HG02943 (cell line): ENCODE data around the gene ATP8A2.

Experiments
- ATAC-seq: cut with Tn5 transposase; IDR thresholded peaks from one replicate; pipeline ENCODE4 v1.9.1; 2021; ENCODE audit warnings: mild to moderate bottlenecking, low read depth, moderate library complexity; ENCODE audit not compliant: unreplicated experiment

ATP8A2 gene

DNA sequence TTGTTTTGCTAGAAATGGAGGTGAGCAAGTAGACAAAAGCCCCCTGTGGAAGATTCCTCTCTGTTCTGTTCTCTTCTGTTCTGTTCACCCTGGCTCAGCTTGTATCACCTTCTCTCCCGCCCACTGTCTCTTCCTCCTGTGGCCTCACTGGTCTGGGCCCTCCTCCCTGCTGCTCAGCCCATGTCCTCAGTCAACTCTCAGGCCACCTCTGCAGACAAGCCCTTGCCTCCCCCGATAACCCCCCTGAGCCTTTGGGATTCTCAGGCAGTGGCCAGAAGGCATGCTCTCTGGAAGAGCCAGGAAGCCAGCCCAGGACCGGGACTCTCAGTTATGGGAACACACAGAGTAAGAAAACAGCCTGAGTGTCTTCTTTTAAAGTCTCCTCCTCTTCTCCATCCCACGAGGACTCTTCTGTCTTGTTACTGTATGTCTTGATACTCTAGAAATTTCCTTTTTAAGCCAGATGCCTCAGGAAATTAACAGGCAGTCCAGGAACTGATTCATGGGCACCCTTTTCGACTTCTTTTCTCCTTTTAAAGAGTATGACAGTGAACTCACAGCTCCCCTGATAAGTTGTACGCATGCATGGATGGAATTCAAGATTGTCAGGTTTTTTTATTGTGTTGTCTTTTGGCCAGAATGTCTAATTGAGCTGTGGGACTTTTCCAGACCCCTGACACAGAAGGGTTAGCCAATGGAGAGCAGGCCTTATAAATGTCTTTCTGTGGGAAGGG is 646.3 kb downstream of the ATP8A2 start:
- no peak for ATAC-seq

DNA sequence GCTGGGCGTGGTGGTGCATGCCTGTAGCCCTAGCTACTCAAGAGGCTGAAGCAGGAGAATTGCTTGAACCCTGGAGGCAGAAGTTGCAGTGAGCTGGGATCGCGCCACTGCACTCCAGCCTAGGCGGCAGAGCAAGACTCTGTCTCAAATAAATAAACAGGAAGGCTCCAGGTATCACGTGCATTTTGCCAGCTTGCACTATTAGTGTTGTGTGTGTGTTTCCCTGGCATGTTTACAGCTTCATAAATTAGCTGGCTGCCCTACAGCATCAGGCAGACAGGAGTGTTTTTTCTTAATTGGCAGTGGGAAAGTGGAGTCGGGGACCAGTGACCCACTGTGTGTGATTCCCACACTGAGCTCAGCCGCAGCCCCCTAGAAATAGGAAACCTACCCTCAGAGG is 647.5 kb downstream of the ATP8A2 start:
- no peak for ATAC-seq

DNA sequence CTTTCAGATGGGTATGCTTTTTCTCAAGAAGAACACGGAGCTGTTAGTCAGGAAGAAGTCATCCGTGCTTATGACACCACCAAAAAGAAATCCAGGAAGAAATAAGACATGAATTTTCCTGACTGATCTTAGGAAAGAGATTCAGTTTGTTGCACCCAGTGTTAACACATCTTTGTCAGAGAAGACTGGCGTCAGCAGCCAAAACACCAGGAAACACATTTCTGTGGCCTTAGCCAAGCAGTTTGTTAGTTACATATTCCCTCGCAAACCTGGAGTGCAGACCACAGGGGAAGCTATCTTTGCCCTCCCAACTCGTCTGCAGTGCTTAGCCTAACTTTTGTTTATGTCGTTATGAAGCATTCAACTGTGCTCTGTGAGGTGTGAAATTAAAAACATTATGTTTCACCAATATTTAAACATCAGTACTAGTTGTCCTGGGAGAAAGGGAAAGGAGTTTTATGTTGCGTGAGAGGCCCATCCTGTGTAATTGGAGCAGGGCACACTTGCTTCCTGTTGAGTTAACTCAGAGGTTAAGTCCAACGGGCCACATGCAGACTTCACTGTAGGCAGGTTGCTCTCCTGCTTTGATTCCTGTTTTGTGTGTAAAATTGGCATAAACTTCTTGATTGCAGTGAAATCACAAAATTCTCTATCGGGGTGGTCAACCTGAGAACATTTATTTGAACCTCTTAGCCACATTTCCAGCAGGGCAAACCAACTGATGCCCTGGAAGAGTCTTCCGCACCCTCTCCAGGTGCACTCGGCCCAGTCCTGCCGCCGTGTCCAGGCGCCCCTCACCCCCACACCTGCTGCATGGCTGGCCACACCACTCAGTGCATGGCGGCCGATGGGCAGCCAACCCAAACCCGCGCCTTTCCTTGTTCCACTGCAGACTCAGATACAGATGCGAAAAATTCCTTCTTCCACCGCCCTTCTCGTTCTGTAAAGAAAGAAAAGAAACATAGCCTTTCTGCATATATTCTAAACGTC is 648.4 kb downstream of the ATP8A2 start:
- ATAC-seq, result no peak

DNA sequence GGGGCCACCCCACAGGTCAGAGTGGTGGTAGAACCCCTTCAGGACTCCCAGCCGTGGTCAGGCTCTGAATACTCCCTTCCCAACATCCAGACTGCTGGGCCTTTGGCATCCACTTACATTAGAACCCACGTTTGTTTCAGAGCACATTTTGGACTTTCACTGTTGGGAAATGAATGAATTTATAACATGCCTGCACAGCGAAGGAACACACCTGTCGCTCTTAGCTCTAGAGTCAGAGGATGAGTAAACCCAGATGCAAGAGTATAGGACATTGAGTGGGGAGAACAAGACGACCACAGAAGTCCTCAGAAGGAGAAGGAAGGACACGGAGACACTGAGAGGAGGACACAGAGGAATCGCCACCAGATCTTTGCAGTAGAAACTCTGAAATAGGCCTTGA is 649.1 kb downstream of the ATP8A2 start:
- ATAC-seq, result no peak

DNA sequence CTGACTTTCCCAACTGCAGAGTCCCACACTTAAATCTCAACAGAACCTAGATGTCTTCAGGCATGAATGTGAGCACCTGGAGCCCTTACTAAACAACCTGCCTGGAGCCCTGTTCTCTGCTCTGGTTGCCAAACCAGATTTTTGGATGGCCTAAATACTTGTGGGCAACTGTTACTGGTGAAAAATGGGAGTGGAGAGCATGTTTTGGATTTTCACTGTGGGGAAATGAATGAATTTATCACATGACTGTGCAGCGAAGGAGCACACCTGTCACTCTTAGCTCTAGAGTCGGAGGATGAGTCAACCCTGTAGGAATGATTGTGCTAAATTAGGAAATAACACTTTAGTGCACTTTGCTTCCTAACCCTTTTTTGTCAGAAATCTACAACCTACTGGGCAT is 649.7 kb downstream of the ATP8A2 start:
- ATAC-seq, result no peak

DNA sequence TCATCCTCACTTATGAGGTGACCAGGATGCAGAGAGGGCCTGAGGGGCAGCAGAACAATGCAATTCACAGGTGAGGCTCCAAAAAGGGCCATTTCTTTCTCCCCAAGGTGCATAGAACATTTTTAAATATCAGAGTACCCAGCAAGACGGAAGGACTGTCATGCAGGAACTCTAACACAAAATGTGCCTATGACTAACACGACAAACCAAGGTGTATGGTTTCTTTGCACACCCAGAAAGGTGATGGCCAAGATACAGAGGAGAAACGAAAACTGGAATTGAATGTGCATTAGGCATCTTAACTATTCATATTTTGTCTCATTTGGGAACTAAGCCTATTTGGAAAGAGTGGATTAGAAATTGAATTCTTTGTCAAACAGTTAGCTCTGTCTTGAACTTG is 650.2 kb downstream of the ATP8A2 start:
- no peak for ATAC-seq

DNA sequence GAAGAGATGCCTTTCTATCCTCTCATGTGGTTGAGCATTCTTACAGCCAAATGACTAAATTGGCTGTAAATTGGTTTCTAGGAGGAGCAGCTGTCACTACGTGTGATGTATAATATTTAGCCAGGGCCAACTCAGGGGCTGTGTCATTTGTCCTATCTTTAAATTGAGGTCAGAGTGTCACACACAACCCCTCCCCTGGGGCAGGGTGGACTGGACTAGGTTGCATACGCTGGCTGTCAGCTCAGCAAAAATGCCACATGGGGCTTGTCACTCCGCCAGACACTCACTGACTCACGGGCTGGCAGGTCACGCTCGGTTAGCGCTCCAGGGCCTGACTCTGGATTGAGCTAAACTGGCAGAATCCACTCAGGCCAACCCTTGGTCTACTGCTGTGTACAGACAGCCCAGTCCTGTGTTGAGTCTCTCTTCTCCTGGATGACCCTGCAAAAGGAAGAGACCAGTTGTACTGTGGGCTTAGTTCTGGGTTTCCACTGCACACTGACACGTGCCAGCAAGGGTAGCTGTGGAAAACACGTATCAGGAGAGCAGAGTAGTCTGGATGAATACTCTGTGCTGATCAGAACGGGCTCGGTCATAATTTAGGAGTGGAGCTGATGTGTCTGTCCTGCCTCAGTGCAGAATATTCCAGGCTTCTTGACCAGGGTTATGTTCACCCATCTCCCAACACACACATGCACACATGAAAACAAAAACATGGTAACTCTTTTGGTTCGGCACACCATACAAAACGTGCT is 650.9 kb downstream of the ATP8A2 start:
- no peak for ATAC-seq

DNA sequence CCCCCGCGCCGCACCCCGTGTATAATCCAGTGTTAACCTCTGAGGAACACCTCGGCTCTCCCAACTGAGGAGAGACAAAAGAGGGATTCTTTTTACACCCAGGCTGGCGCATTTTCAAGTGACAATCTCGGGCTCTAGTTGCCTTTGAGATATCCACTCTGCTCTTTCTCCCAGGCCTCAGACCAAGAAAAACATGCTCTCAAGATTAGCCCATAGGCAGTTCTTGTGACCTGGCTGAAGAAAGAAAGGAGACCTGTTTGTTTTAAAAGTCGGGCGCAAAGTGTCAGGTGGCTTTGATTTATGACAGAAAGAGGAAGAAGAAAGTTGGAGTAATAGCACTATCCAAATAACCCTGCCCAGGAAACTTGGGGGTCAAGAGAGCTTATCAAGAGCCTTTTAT is 652.8 kb downstream of the ATP8A2 start:
- no peak for ATAC-seq

DNA sequence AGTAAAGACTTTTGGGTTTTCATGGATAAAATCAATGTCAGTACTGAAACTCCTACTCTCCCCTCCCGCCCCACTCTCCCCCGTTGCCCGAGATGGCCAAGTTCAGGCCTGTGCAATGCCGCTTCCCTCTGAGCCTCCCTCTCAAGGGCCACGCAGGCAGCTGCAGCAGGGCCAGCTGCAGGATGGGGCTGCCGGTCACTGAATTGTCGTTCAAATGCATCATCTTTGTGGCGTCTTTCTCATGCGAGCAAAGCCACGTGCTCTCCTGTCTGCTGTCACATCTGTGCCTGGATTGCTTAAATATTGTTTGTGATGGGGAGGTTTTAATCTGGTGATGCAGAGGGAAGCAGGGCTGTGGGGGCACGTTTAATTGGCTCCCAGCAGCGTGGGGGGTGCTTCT is 653.4 kb downstream of the ATP8A2 start:
- no peak for ATAC-seq

DNA sequence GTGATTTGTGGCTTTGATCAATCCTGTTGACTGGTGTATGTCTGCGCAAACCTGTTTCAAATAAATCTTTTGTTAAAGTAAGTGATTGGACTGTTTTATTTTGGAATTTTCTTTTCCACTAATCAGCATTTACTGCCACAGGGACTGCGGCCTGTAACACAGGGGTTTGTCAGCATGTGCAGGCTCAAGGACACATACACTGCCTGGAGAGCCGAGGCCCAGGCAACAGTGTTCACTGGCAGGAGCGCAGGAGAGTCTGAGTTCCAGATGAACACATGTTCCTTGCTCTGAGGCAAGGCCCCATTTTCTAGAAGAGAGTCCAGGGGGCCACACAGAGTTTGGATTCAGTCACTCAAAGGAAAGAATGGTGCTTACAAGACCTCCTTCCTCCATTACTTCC is 654.0 kb downstream of the ATP8A2 start:
- no peak for ATAC-seq

DNA sequence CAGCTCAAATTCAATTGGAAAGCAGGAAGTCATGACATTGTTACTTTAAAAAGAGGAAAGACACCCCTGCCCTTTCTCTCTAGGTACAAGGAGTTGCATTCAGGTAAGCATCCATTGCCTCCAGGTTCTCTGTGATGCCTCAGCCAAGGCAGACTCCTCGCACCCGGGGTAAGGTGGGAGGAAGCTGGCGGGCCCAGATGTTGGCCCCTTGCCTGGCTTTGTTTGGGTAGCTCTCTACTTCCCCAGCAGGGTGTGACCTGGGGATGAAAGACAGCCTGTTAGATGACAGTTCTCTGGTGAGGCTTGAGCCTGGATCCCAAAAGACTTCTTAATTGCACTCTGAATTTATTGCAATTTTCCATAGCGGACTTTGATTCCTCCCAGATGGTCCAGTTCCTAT is 654.4 kb downstream of the ATP8A2 start:
- no peak for ATAC-seq

DNA sequence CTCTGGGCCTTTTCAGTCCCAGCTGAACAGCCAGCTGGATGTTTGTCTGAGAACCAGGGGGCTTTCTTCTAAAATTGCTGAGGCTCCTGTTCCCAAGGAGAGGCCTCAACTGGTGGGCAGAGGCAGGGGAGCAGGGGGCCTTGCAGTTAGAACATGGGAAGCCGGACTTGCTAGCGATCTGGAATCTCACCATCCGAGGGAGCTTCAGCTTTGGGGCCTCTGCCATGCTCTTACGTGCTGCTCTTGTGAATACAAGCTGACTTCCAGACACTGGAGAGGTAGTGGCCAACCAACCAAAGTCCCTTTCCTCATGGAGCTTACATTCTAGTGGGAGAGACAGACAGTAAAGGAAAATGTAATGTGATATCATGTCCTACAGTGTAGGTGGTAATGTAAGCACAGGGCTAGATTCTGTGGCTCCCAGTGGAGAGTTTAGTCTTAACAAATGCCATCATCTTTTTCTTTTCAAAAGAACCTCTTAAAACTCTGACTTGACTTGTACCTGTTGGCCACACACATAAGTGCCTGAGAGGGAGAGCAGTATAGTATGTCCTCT is 657.9 kb downstream of the ATP8A2 start:
- no peak for ATAC-seq

DNA sequence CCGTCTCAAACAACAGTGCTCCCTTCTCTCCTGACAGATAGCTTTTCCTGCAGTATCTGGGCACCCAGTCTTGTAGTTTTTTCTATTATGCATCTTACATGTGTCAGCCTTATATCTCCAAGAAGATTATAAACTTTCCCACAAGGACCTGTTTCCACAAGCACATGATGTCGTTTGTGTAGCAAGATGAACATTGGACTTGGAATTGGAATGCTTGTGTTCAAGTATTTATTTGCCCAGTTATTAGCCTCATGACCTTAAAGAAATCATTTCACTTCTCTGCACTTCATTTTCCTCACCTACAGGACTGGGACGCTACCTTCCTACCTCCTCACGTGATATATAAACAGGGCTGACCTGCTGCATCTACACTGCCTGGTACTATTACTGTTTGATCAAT is 658.6 kb downstream of the ATP8A2 start:
- ATAC-seq, result no peak

DNA sequence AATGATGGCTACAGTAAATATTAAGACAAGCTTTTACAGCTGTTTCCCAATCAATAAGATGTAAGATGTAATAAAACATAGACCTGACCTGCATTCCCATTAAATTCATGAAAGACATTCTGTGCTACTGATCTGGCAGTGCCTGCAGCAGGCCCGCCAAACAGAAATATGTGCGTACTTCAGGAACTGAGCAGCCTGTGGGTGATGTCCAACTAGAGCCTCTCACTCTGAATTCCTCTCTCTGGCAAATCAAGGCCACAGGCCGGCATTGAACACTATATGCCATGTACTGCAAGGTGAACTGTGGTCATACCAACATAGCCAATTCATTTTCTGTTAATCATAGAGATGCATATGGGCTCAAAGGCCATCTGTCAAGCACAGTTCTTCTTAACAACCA is 662.2 kb downstream of the ATP8A2 start:
- ATAC-seq, result no peak

DNA sequence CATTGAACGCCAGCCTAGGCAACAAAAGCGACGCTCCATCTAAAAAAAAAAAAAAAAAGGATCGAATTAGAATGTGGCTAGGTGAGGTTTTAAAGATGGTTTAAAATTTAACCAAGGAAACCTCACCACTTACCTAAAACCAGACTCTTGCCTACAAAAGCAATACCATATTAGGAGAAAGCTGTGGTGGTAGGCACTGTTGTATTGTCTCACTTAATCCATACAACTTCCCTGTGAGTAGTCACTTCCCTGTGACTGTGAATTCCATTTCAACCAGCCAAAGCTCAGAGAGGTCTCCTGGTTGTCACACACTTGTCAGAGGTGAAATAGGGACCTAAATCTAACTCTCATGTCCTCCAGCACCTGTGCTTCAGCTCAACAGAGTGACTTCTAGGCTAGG is 664.6 kb downstream of the ATP8A2 start:
- no peak for ATAC-seq

DNA sequence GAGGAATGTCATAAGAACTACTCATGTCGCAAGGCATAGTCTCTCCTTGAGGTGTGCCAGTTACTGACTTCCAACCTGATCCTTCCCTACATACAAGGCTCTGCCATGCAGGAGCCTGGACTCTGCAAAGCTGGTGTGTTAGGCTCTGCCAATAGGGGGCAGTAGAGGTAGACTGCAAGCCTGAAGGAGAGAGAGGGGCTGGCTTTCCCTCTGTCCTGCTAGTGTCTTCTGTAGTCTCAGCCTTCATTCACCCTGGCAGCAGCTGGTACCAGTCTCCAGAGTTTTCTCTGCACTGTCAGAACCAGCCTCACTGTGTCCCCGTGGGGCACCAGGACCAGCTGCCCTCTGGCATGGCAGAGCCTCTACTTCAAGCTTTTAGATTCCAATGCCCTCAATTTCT is 665.5 kb downstream of the ATP8A2 start:
- no peak for ATAC-seq

DNA sequence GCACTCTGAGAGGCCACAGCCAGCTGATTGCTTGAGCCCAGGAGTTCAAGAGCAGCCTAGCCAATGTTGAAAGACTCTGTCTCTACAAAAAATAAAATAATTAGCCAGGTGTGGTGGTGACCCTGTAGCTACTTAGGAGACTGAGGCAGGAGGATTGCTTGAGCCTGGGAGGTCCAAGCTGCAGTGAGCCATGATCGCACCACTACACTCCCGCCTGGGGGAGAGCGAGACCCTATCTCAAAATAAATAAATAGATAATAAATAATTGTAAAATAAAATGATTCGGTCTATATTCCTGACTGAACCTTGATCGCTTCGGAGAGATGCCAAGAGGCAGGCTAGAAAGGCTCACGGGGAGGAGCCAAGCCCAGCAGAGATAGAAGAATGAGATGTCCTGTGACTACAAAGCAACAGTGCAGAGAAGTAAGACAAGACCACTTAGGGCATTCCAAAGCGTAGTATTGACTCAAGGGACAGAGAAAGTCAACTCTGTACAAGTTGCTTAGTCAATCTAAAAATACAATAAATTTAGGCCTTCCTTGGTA is 667.2 kb downstream of the ATP8A2 start:
- ATAC-seq, result no peak

DNA sequence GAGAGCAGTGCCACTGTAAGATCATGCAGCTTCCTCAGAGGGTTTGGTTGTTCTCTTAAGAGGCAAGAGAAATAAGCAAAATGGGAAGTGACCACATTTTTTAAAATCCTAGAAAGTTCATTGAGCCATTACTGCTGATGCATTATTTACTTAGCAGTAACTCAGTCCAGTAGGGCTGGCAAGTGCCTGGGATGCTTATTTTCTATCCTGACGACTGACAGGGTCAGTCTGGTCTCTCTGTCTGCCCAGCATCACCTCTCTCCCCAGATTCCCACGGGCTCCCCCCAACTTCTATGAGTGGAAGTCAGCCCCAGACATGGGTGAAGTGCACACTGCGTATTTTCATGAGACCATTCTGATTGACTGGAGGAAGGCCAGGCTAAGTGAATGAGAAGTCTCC is 669.7 kb downstream of the ATP8A2 start:
- no peak for ATAC-seq

DNA sequence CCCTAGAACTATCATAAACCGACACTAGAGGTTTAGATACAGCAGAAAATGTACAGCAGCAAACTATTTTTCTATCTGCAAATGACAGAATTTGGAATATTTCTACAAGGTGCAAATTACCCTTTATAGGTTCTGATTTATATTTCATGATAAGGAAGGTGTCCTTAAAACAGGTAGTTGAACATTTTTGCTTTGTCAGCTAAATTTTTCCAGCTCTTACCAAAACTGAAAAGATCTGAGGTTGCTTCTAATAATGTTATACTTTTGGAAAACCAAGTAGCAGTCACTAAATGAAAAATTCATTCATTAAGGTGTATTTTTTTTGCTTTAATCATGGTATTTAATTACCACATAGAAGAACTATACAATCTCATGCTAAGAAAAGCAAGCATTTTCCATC is 671.0 kb downstream of the ATP8A2 start:
- no peak for ATAC-seq

DNA sequence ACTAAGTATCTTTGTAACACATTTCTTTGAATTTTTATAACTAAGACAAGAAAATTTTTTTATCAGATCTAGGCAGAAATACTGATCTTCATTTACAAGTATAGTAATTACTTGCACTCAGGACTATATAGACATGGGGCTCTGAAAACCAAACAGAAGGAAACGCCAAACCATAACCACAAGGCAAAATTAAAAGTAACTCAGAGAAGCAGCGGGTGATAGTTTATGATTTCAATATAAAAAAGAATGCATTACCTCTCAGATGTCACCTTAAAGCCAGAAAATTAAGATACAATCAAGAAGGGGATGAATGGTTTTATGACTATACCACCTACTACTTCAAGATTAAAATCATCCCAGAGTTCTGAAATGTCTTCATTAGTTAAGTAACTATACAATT is 673.4 kb downstream of the ATP8A2 start:
- no peak for ATAC-seq

DNA sequence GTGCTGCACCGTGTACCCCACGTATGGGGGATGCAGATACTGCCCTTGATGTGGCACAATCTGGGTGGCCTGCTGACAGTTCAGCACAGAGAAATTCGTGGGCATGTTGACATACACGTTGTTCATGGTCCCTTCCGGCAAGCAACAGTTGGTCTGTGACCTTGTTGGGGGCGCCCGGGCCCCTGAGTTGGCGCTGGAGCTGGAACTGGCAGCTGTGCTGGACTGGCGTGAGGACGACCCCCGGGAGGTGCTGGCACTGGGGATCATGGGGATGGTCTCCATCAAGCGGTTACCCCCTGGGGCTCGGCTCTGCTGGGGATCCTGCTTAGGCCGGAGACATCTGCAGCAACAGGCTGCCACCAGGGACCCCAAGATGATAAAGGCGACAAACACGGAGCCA is 674.9 kb downstream of the ATP8A2 start:
- ATAC-seq, result no peak
